HG02623 (cell line): ENCODE data around the gene NASP.

Source experiments
- ATAC-seq: cut with Tn5 transposase; IDR thresholded peaks from one replicate; pipeline ENCODE4 v1.9.1; 2021; ENCODE audit warnings: moderate library complexity; ENCODE audit not compliant: unreplicated experiment

NASP gene

DNA sequence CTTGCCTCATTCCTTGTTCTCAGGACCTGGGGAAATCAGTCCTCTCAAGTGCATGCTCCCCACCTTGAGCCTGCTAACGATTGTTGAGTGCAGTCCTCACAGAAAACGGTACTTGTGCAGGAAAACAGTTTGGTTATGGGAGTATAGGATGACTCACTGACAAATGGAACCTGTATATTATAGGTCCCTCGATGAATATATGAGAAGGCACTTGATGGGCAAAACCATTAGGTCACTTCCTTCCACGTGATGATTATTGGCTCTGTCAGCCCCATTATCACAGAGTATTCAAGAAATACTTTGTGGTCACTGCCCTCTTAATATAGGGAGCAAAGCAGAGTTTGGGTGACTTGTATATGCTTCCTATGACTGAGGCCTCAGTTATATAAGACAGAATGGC, 33.8 kb downstream of the NASP start:
- no peak for ATAC-seq

DNA sequence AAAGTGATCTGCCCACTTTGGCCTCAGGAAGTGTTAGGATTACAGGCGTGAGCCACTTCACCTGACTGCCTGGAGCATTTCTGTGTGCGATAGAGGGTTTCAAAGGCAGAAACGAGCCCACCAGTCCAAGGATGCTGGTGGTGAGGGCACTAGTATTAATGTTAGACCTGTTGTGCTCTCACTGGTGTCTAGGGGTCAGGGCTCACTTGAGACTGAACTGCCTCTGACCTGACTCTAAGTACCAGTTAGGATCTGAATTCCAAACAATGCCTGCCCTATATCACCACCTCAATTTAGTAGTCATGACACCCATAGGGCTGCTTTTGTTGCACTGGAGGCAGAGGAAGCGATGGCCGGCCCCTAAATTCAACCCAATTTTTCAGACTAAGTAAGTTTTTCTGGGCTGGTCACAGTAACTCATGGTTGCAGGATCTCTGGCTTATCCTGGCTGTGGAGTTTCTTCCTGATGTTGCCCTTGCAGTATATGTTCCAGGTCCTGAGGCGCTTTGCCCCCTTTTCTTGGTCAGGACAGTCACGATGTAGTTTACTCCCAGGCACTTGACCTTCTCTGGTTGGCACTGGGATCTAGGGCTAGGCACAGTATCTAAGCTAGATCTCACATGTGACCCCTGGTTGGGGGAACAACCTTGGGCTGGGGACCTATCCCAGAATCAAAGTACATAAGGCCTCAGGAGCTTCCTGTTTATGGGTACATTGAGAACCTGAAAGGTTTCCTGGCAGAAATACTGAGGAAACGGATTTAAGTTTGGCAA, 35.5 kb downstream of the NASP start:
- ATAC-seq: no peak

DNA sequence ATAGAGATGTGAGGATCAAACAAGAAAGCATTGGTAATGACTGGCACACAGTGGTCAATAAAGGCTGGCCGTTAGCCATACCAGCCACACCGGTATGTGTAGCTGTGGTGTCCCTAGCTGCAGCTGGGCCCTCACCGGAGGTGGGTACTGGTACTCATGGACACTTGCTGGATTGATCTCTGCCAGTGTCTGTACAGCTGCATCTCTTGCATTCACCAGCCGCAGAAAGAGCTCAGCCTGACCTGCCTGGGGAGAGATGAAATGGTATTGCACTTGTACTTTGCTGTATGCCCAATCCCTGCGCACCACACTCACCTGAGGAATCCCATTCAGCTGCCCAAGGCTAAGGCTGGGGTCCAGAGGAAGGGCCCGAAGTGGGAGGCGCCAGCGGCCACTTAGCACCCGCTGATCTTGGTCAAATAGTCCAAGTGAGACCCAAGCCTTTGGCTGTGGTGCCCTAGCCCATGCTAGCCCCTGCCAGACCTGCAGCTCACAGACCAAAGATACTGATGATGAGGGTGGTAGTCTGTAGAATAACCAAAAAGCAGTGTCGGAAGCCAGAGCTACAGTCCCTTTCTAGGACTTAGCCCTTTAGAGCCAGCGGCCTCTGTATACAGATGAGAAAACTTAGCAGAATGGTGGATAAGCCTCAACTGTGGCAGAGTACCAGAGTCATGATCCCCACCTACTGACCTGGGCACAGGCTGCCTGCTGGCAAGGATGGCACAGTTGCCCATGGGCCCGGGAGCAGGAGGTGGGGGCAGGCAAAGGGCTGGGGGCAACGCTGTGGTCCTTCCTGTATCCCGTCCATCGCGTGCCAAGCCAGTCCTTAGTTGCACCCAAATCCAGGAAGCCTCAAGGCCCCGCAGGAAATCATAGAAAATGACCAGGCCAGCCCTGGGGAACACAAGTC, 37.0 kb downstream of the NASP start:
- ATAC-seq: no peak

DNA sequence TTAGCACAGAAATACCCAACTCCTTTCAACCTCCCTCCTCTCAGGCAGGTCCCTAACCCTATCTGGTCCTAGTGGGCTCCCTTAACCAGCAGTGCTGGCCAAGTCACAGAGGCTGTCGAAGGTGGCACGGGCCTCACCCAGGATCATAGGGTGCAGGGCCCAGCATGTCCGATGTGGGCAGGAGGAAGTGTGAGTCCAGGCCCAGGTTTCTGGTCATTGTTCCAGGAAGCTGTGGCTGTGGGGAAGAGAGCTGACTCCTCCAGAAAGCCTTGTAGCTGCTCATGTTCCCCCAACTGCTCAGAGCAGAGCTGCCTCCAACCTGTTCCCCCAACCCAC, 37.6 kb downstream of the NASP start:
- ATAC-seq: no peak

DNA sequence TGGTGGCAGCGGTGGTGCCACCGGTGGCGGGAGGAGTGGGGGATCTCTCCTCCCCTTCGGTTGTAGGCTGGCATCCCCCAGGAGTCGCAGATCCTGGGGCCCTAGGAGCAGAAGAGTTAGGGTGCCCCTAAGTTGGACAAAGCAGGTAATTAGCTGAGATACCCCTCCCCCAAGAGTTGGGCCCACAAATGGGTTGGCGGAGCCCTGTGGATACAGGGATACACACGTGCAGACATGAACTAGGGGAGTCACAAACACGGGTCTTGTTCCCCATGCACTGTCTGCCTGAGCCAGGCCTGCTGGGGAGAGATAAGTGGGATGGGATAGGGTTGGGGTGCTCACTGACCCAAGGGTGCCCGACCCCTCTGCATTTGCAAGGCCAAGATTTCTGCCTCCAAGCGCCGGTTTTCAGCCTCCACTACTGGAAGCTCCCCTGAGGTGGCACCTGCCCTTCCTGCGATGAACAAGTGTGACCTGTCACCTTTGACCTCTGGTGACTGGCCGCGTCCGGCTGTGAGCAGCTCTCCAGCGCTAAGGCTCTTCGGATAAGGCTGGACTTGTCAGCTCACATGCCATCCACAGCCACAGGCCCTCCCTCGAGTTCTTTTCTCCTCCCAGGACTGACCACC, 38.2 kb downstream of the NASP start:
- ATAC-seq: no peak

DNA sequence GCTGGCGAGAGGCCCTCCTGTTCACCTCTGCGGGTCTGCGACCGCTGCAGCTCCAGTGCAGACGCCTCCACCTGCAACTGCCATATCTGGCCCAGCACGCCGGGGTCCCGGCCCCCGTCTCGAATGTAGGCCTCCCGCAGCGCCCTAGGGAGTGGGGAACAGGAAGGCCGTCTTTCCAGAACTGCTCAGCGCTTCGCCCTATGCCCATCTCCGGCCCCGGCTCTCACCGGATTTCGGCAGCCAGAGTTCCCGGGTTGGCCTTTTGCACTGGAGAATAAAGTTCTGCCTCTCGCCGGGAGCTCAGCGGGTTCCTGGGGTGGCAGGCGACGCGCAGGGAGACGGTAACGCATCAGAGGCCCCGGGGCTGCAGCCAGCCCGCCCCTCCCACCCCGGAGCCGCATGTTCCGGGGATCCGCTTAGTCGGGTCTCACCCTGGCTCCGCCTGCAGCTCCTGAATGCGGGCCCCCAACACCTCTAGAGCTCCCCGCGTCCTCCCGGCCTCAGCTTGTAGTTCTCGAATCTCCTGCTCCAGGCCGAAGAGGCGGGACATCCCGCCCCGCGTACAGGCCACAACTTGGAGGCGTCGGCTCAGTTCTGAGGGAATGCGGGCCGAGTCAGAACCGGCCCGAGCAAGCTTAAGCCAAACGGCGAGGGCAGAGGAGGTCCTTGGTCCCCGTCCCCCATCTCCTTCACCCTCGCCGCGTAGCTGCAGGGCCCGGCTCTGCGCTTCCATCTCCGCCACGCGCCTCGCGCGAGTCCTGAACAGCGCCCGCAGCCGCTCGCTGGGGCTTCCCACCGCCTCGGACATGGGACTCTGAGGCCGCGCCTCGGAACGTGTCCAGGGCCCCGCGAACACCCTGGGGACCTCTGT, 38.9 kb downstream of the NASP start:
- ATAC-seq: no peak

DNA sequence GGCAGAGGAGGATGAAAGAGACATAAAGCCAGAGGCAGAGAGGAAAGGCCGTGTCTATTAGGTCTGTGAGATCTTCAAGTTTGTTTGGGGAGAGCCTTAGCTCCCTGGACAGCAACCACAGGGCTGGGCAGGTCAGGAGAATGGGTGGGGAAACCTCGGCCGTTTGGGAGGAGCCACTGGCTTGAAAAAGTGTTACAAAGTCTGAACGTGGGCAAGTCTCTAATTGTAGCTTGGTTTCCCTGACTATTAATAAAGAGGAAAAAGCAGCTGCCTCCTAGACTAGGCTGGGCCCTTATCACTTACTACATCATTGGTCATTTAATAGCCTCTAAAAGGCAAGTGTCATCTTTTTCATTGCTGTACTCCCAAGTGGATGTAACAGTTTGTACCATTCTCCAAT, 40.1 kb downstream of the NASP start, which contains the start of gene CCDC17:
Gene CCDC17, minus strand, starts transcription at position 83 of the 400 bp plus-strand sequence. CDS start 145 bp downstream, outside the sequence.
- no peak for ATAC-seq

DNA sequence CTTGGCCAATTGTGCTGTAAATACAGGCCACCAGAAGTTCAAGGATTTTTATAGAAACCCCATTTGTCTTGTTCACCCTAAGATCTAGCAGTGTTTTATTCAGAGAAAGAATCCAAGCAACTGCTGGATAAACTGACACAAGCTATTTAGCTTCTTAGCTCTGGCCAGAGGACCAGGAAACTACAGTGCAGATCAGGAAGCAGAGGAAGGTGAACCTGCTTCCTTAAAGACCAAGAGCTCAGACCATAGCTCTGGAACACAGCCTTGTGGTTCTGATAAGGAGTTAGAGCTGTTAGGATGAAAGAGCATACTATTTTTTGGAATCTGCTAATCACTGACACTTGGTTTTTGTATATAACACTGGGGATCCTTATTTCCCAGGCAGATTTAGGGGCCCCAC, 45.2 kb downstream of the NASP start:
- ATAC-seq: no peak

DNA sequence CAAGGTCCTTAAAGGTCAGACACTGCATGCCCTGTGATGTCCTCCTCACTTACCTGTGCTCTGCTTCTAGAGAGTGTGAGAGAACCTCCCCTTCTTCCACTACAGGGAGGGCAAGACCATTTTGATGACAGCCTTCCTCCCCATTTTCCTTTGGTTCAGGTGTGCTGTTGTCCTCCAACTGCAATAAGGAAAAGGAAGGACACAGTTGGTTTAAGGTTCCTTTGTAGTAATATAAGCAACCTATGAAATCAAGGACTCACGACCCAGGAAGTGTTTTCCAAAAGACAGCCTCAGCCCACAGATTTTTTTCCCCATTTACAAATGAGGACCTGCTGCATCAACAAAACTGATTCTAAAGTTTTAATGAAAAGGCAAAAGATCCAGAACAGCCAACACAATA, 46.6 kb downstream of the NASP start:
- ATAC-seq: no peak

DNA sequence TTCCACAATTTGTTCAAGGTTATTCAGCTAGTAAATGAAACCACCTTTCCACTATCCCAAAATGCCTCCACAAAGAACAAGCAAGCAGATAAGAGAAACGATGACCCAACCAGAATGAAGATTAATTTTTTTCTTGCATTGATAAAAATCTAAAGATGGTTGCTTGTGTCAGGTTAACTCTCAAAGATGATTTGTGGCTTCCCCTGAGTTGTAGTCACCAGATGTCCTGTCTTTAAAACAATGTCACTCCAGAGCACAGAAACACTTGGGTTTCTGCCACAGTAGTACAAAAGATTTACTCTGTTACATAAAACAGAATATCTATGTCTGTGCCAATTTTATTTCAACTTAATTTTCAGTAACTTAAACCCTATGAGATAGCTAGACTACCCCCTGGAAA, 51.4 kb downstream of the NASP start:
- ATAC-seq: no peak

DNA sequence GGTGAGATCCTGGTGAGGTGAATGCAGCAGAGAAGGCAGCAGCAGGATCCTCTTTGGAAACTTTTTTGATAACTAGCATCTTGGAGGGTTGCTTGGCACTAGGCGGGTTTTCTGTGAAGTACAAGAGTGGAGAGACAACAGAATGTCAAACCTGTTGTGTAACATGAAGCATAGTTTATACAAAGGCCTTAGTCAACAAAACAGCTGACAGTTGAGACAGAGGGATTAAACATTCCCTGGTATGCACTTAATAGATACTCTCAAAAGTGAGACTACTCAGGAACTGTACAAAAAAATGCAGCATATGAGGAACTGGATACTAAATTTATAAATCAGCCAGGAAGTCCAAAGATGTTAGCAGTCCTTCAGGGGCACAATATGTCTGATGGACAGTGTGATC, 56.5 kb downstream of the NASP start:
- ATAC-seq: no peak

DNA sequence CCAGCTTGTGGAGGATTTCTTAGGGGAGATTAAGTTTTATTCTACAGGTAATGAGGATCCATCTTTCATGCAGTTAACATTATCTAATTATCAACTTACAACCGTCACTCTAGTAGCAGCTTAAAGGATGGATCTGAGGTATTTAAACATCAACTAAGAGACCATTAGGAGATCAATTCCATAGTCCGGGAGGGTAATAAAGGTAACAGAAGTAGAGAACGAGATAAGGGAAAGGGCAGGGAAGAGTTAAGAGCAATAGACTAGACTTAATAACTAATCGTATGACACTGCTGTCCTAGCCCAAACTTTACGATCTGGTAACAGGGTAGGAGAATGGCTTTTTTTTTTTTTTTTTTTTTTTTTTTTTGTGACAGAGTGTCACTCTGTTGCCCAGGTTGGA, 59.5 kb downstream of the NASP start:
- no peak for ATAC-seq

DNA sequence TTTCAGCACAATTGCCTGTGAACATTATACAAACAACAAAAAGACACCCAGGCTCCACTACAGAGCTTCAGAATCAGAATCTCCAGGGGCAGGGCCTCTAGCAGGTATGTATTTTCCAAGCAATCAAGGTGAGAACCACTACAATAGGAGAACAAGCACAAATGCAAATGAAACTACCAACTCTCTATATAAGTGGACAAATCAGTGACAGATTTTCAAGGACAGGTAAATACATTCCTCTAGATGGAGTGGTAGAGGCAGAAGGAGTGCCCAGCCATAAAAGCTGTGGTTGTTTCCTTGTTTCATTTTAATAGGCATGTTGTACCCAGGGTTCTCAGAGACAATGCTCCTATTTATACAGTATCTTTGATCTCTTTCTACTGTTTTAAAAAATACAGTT, 60.1 kb downstream of the NASP start:
- no peak for ATAC-seq

DNA sequence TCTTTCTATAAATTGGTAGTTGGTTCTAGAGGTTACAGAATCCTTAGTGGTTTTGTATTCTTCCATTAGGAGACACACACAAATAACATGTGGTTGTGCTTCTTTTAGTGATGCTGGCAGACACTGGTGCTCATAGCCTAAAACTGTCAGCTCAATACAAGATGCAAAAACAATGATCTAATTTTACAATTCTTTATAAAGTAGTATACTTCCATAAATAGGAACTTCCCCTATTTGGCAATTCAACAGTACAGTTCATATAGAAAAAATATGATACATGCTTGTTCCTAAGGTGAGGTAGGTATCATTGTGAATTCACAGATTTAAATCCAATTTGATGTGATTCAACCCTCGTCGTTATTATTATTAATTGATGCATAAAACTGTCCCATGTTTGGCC, 60.8 kb downstream of the NASP start:
- ATAC-seq: no peak

DNA sequence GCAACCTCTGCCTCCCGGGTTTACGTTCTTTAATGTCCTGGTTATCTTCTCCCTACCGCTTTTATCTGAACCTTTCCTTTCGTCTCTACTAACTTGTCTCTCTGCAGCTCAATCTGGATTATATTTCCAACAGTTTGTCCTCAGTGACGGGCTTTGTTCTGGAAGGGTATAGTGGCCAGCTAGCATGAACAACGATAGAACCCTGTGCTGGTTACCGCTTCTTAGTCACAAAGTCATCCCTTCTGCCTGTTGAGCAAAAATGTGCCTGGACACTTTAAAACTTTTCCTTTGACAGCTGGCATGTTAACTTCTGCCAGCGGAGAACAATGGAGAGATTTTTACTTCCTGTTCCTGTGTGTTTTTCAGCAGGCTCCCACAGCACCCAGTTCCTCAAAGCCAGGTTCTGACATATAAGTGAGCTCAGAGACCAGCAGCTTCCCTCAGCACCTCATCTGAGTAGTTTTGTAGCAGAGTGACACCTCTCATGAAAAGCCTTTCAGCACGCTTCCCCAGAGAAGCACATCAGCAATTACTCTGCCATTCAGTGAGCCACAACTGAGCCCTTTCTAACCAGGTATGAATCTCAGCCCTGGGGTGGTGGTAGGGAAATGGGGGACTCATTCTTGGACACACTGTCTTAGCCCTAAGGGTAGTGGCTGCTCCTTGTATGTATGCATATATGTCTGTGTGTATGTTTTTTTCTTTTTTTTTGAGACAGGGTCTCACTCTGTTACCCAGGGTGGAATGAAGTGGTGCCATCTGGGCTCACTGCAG, 63.6 kb downstream of the NASP start:
- no peak for ATAC-seq

DNA sequence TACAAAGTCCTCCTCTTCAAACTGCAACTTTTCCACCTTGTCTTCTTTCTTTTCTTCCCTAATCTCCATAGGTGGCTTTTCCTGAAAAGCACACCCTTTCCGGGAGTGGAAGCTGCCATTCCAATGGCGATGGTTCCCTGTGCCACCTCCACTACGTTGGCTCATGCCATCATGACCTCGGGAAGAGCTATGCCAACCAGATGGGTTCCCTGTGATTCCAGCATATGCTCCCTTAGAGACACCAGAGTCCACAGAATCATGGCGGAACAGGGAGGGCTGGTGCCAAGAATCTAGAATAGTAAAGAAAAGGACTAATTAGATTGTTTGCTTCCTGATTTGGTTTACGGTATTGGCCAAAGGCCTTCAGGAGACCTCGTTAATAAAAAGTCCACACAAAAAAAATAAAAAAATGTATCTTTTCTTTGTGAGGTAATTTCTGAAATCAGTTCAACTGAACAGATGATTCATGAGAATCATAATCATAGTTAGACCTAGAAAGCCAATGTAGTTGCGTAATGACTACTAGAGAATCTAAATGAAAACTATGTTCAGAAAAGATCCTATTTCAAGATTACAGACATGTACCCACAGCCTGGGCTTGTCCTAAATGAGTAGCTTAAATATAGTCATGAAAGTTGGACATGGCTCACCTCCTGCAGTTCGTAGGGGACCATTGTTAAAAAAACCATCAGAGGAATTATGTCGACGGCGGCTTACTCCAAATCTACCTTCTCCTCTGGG, 70.9 kb downstream of the NASP start:
- no peak for ATAC-seq

DNA sequence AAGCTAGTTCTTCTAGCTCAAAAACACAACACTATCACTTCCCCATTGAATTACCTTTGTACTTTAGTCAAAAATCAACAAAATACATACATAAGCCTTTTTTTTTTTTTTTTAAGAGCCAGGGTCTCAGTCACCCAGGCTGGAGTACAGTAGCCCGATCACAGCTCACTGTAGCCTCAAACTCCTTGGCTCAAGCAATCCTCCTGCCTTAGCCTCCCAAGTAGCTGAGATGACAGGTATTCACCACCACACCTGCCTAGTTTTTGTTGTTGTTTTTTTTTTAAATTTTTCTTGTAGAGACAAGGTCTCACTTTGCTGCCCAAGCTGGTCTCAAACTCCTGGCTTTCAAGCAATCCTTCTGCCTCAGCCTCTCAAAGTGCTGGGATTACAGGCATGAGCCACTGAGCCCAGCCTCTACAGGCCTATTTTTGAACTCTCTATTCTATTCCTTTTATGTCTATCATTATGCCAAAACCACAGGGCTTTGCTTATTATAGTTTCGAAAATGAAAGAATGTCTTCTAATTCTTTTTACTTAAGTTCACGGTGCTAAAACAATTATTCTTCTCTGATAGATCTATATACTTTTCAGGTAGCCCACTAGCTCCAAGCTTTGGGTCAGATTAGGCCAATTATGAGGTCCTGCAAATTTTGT, 72.9 kb downstream of the NASP start:
- ATAC-seq: no peak

DNA sequence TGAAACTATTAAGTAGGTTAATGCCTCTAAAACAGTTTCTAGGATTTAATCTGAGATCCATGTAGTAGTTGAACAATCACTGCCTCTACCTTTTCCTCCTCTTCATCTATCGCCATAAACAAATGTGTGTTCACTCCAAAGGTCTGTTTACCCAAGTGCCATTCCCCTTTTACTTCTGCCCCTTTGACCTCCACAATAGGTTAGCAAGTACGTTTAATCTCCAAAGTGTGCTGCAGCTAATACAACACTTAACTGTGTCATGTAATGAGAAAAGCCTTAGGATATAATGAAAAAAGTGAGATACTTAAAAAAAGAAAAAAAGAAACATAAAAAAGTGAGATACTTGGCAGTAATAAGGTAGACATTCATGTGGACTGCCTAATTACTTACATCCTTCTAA, 74.3 kb downstream of the NASP start:
- ATAC-seq: no peak

DNA sequence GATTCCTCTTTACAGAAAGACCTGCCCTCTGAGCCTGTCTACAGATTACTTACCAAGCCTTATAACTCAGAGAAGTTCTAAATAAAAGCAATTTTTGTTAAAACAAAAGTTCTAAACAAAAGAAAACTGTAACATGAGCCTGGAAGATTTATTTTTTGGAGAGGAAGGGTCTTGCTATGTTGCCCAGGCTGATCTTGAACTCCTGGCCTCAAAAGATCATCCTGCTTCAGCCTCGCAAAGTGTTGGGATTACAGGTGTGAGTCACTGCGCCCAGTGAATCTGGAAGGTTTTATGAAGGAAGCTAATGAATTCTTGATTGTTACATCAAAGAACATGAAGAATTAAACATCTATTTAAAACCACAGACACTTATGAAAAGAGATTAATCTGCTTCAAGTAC, 75.4 kb downstream of the NASP start:
- ATAC-seq: no peak
